H1 (cell line): ENCODE measurements around the gene INPP5E. TPM values are rescaled to one million over a fixed set of nuclear protein-coding genes. Genes with fewer than 3 reads are reported as not detected.

Experiments used
- EZH2 ChIP-seq: fragments of 200-600 bp; sonication (generic); IDR thresholded peaks from 2 replicates; pipeline ENCODE4 v1.7.1; 2012; ENCODE audit warnings: low read depth, mild to moderate bottlenecking, moderate library complexity, low read length, inconsistent platforms; ENCODE audit not compliant: severe bottlenecking
- RBBP5 ChIP-seq: IDR thresholded peaks from 2 replicates; pipeline ENCODE4 v1.7.1; 2012; ENCODE audit warnings: low read depth, mild to moderate bottlenecking, inconsistent platforms, low read length, moderate library complexity, borderline replicate concordance
- RNF2 ChIP-seq: fragments of 200-900, 300-1000 bp; sonication (generic); IDR thresholded peaks from 2 replicates; pipeline ENCODE4 v1.7.1; 2016; ENCODE audit warnings: borderline replicate concordance, low read depth, mild to moderate bottlenecking, antibody characterized with exemption, low read length; ENCODE audit not compliant: poor library complexity, severe bottlenecking; ENCODE audit errors: missing control alignments
- TAF1 ChIP-seq: IDR thresholded peaks from 2 replicates; pipeline ENCODE4 v1.6.1; 2011; ENCODE audit warnings: mild to moderate bottlenecking, low read depth, low read length
- ZNF274 ChIP-seq: IDR thresholded peaks from 2 replicates; pipeline ENCODE4 v1.7.0; 2012; ENCODE audit warnings: low read length, borderline replicate concordance; ENCODE audit errors: extremely low read depth
- polyA plus RNA-seq, 7 experiments: library from polyadenylated mRNA; depleted of rRNA in 3 of 7; stranded (reverse) in 5 of 7; unstranded in 2 of 7; fragments of >200 nt in 5 of 7; fragments of 200-250 nt in 2 of 7; gene quantifications; 1 replicate in 5 of 7; 2 replicates in 1 of 7; 4 replicates in 1 of 7; pipeline versions ENCODE4 v1.2.1 to v1.2.3, GENCODE V29; 2011 to 2013; ENCODE audit warnings: missing spikeins in 2 of 7, mixed read lengths in 2 of 7
- total RNA-seq: library from RNA; stranded (reverse); fragmentation: NEBNext Ultra II Directional; extraction: Animal tissue kit (Norgen Biotek cat#: 25700); gene quantifications from 2 replicates; pipeline ENCODE4 v1.2.1, GENCODE V29; 2021
- TF ChIP-seq, protein P1 (sequence below), 3 experiments: IDR thresholded peaks; 1 replicate in 2 of 3; 2 replicates in 1 of 3; pipeline versions ENCODE4 v1.5.1 to v1.6.1; 2011; ENCODE audit warnings: low read length in 3 of 3, mild to moderate bottlenecking in 3 of 3, inconsistent platforms in 2 of 3, low read depth in 1 of 3, moderate library complexity in 1 of 3; ENCODE audit not compliant: insufficient read depth in 1 of 3; ENCODE audit errors: control extremely low read depth in 1 of 3

INPP5E gene
- total and polyA plus RNA-seq, 2 of the 8 experiments (the other 6 are each of a cell fraction or from before 2014, with no cell fraction given): 8.7 to 11.3 TPM

GRCh38 chr9:136456258-136456657, 16.6 kb upstream of the INPP5E start (continued):
- TF ChIP-seq, protein P1, sequence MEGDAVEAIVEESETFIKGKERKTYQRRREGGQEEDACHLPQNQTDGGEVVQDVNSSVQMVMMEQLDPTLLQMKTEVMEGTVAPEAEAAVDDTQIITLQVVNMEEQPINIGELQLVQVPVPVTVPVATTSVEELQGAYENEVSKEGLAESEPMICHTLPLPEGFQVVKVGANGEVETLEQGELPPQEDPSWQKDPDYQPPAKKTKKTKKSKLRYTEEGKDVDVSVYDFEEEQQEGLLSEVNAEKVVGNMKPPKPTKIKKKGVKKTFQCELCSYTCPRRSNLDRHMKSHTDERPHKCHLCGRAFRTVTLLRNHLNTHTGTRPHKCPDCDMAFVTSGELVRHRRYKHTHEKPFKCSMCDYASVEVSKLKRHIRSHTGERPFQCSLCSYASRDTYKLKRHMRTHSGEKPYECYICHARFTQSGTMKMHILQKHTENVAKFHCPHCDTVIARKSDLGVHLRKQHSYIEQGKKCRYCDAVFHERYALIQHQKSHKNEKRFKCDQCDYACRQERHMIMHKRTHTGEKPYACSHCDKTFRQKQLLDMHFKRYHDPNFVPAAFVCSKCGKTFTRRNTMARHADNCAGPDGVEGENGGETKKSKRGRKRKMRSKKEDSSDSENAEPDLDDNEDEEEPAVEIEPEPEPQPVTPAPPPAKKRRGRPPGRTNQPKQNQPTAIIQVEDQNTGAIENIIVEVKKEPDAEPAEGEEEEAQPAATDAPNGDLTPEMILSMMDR (IDR thresholded peaks at IDR 0.05; ENCODE audit: control extremely low read depth in 1 of 3, insufficient read depth in 1 of 3, low read depth in 1 of 3, low read length in 3 of 3): no peak
- TF ChIP-seq EZH2 (no peak), RBBP5 (no peak), ZNF274 (no peak), TAF1 (no peak), RNF2 (no peak)
- TF ChIP-seq, all 59 proteins: peak for 0
